ENCODE data around the gene TES.

The TES gene

DNA sequence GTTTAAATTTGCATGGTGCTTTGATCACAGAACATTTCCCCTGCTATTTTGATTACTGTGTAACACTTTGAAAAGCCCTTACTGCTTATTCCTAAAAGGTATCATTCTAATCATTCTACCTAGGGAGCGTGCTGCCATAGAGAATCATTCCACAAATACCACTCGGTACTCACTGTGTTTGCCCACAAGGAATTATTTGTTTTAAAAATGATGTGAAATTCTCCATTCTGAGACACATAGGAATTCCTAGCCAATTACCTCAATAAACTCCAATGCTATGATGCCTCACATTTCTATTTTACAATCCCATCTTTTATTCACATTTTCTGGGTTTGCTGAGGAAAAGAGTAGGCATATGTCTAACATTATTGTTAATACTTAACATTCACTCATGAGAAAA is 16.2 kb upstream of the TES start:
- DNase-seq (ENCODE audit: low spot score), result no peak

- no peak for DNase-seq (ENCODE audit: low spot score)
These were observed 14.9 kb upstream of the TES start for GRCh38 chr7:116195451-116195850.

GRCh38 chr7:116196947-116197346 is 13.4 kb upstream of the TES start:
- no peak for DNase-seq (ENCODE audit: low spot score)

- DNase-seq (ENCODE audit: low spot score), result no peak
These were observed 13.0 kb upstream of the TES start for GRCh38 chr7:116197360-116197759.

- no peak for DNase-seq (ENCODE audit: low spot score)
These were observed 11.5 kb upstream of the TES start for GRCh38 chr7:116198748-116199410.

- DNase-seq (ENCODE audit: low spot score), result no peak
These were observed 9.4 kb upstream of the TES start for GRCh38 chr7:116200963-116201362.

- DNase-seq (ENCODE audit: low spot score), result no peak
These were observed 4.2 kb upstream of the TES start for GRCh38 chr7:116206141-116206540.

GRCh38 chr7:116208919-116209318 is 1.4 kb upstream of the TES start:
- no peak for DNase-seq (ENCODE audit: low spot score)

DNA sequence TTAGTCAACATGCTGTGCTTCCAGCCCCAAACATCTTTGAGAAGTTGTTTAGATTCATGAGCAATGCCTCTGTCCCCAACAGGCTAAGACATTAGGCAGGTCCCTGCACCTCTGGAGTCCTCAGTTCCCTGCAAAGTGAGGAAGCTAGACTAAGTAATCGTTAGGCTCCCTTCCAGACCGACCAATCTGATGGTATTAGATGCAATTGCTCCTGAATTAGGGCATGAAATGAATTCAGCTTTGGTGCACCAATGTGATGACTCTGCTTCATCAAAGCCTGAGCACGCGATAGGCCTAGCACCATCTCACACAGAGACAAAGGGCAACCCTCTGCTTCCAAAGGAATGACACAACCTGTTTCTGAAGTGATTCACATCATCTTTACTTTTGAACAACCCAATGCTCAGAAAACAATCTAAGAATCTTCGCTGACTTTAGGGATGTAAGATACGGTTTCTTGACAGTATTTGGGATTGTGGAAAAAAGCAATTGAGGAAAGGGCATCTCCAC is 723 bp upstream of the TES start:
- DNase-seq (ENCODE audit: low spot score), result no peak

GRCh38 chr7:116211006-116211912 is 920 bp downstream of the TES start:
- peak; percentile 62 for DNase-seq (ENCODE audit: low spot score)

GRCh38 chr7:116211913-116212596 is 1.7 kb downstream of the TES start:
- DNase-seq (ENCODE audit: low spot score), result no peak

- DNase-seq (ENCODE audit: low spot score), result no peak
These were observed 2.5 kb downstream of the TES start for GRCh38 chr7:116212869-116213268.

GRCh38 chr7:116213361-116214130 is 3.2 kb downstream of the TES start:
- DNase-seq (ENCODE audit: low spot score), result no peak

DNA sequence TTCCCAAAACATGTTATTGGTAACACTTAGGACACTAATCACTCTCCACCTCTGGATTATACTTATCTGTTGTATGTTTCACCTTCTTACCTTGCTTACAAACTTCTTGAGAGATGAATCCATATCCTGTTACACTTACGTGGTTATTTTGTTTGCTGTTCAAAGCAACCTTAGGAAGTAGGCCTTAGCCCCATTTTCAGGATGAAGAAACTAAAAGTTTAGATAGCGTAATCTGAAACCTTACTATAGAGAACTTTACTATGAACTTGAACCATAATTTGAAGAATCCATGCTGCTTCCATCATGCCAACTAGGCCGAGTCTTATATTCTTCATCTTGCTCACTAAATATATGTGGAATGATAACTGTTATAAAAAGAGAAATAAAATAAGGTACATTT is 4.6 kb downstream of the TES start:
- no peak for DNase-seq (ENCODE audit: low spot score)

DNA sequence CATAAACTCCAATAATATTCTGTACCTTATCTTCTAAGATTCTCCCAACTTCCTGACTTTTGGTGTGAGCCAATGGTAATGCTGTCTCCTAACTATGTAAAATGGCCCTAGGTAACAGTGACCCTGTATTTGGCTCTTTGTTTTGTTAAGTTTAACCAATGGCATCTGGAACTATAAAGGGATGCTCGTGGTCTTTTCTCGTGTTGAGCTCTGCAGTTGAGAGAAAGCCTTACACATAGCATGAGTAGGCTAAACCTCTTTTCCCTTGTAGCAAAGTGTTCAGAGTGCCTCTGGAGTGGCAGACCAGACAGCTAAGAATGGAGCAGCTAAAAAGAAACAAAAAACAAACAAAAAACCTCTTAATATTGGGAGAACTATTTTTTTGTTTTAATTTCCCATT is 5.2 kb downstream of the TES start:
- DNase-seq (ENCODE audit: low spot score), result no peak

DNA sequence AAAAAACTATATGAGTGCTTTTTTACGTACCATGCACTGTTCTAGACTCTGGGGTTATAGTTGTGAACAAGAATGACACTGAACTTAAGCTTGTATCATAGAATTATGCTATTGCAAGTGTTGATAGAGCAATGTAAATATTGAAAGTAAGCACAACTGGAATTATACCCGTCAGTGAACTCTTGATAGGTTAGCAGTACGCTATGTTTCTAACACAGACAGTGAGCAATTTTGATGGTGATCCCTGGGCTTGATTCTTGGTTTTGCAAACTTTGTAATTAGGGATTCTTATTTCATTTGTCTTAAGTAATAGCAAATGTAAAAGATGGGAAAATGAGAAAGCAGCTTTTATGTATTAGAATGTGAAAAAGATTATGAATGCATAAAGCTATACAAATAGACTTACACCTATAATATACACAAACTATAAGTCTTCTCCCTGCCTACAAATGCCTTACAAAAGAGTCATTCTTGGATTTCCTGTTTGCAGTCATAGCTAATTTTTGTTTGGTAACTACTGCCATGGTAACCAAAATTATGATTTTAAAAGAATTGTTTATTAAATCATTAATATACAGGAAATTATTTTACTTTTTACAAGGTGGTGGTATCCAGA is 6.7 kb downstream of the TES start:
- DNase-seq (ENCODE audit: low spot score), result no peak

GRCh38 chr7:116218051-116218645 is 7.8 kb downstream of the TES start:
- no peak for DNase-seq (ENCODE audit: low spot score)

GRCh38 chr7:116218747-116219146 is 8.4 kb downstream of the TES start:
- no peak for DNase-seq (ENCODE audit: low spot score)

DNA sequence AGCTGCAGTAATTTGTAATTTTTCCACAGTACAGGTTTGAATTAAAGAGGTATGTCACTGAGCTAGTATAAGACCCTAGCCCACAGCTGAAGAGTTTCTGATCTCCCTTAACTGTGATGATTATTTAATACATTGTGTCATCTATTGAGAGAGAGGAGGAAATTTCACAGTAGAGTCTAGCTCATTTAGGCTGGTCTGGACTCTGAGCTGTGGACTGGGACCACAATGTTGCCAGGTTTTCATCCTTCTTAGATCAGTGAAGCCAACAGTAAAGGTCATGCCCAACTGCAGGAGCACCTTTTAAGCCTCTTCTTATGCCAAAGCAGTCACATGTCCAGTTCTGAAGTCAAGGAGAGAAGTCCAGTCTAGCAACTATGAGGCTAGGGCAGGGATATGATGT is 8.9 kb downstream of the TES start:
- no peak for DNase-seq (ENCODE audit: low spot score)

DNA sequence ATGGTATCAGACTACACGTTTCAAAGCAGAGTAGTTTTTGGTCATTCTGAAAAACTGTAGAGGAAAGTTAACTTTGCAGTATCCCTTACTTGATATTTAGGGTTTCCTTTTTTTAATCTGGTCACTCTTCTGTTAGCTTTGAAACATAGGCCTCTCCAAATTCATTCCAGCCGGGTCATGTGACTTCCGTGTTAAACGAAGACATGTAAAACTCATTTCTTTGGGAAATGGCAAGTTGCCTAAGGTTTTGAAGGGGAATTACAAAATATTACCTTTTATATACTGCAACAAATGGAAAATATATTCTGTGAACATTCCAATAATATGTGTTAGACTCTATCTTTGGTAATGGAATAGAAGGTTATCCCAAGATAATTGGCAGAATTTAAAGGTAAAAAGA is 9.5 kb downstream of the TES start:
- DNase-seq (ENCODE audit: low spot score), result no peak

DNA sequence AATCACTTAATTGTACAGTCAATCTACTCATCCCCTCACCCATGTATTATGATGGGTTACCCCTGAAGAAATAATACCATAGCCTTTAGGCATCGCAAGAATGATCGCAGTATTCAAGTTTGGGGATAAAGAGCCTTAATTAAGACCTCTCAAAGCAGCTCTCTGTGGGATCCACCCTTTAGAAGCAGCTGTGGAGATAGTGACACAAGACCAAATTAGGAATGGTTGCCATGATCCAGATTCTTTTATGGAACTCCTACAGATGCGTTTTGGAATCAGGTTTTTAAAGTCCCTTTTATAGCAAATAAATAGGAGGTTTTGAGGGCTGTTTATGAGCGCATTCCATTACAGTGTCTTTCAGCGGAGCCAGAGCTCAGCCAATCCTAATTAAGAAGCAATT is 12.2 kb downstream of the TES start:
- DNase-seq (ENCODE audit: low spot score), result no peak

Data from germinal center (tissue), 1 donor.